PC-3 (cell line): ENCODE results near the gene NFIX.

ENCODE experiments used
- EZH2 ChIP-seq: fragments of 300-600 bp; sonication (generic); IDR thresholded peaks from one replicate; pipeline ENCODE4 v1.6.1; 2017; ENCODE audit warnings: antibody characterized with exemption, mild to moderate bottlenecking, low read length; ENCODE audit not compliant: unreplicated experiment
- EZH2phosphoT487 ChIP-seq: fragments of 300-600 bp; sonication (generic); IDR thresholded peaks from 2 replicates; pipeline ENCODE4 v1.6.1; 2018; ENCODE audit warnings: mild to moderate bottlenecking, antibody characterized with exemption, low read length, borderline replicate concordance
- TF ChIP-seq, protein P1 (sequence below): fragments of 300-600 bp; sonication (generic); conservative IDR thresholded peaks from 2 replicates; pipeline ENCODE4 v1.5.1; 2017; ENCODE audit warnings: antibody characterized with exemption, low read depth, mild to moderate bottlenecking, low read length

DNA sequence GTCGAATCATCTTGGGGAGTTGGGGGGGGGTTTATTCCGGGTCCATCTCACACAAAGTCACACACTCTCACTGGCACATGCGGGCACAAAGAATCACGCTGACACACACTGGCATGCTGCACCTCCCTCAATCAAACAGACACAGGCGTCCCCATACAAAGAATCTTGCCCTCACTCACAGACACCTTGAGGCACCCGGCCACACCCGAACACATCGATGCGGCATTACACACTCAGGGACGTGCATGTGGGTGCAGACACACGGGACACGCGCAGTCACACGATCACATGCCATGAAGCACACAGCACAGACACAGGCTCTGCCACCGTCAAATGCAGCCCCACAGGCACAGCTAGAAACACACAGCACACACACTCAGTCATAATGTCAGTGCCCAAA lies 7.8 kb downstream of the NFIX start:
- TF ChIP-seq, protein P1, sequence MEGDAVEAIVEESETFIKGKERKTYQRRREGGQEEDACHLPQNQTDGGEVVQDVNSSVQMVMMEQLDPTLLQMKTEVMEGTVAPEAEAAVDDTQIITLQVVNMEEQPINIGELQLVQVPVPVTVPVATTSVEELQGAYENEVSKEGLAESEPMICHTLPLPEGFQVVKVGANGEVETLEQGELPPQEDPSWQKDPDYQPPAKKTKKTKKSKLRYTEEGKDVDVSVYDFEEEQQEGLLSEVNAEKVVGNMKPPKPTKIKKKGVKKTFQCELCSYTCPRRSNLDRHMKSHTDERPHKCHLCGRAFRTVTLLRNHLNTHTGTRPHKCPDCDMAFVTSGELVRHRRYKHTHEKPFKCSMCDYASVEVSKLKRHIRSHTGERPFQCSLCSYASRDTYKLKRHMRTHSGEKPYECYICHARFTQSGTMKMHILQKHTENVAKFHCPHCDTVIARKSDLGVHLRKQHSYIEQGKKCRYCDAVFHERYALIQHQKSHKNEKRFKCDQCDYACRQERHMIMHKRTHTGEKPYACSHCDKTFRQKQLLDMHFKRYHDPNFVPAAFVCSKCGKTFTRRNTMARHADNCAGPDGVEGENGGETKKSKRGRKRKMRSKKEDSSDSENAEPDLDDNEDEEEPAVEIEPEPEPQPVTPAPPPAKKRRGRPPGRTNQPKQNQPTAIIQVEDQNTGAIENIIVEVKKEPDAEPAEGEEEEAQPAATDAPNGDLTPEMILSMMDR, result no peak
- TF ChIP-seq EZH2phosphoT487, result no peak
- TF ChIP-seq EZH2, result no peak
